Measurements from ENCODE around the gene CHRM4. TPM values are rescaled to one million over a fixed set of nuclear protein-coding genes. Genes with fewer than 3 reads are reported as not detected.

CHRM4 gene
- total RNA-seq, 1 experiment from 2014 or later: not detected

GRCh38 chr11:46366661-46367161 is 24.9 kb downstream of the CHRM4 start:
- no peaks in the 10 kb centered on the region for H3K27me3 Mint-ChIP-seq (ENCODE audit: unreplicated experiment)
- H3K36me3 Mint-ChIP-seq (ENCODE audit: insufficient read depth, unreplicated experiment): peaks cover 32% of the 10 kb centered on the region
- no TSS peak for BruUV-seq (replicated peaks)
- no peak for TF ChIP-seq CTCF (IDR thresholded peaks at IDR 0.05; ENCODE audit: unreplicated experiment)
- no peaks in the 10 kb centered on the region for H3K9me3 Mint-ChIP-seq (ENCODE audit: low read depth, unreplicated experiment)
- H3K4me3 Mint-ChIP-seq (ENCODE audit: low read depth, unreplicated experiment): no peak overlapping the region
- H3K4me1 Mint-ChIP-seq (ENCODE audit: low read depth, unreplicated experiment): peaks cover 28% of the 10 kb centered on the region
- intact Hi-C loops (cut with micrococcal nuclease; ENCODE audit: unreplicated experiment): no loop called here
- DNase-seq: no peak
- no peak overlapping the region for H3K27ac Mint-ChIP-seq (ENCODE audit: unreplicated experiment)
- CTCF ChIA-PET: interaction anchor here (0.9 kb wide), 1 partner anchor 15 kb away, joined by 3 read pairs; no protein-coding TSS in a partner anchor

- intact Hi-C loops (cut with micrococcal nuclease; ENCODE audit: unreplicated experiment): no loop called here
- no TSS peak for BruUV-seq (replicated peaks)
- Mint-ChIP-seq H3K36me3 (ENCODE audit: insufficient read depth, unreplicated experiment) (peaks cover 27% of the 10 kb centered on the region), H3K4me1 (ENCODE audit: low read depth, unreplicated experiment) (peaks cover 28% of the 10 kb centered on the region), H3K27ac (ENCODE audit: unreplicated experiment) (no peak overlapping the region), H3K27me3 (ENCODE audit: unreplicated experiment) (no peaks in the 10 kb centered on the region), H3K9me3 (ENCODE audit: low read depth, unreplicated experiment) (no peaks in the 10 kb centered on the region), H3K4me3 (ENCODE audit: low read depth, unreplicated experiment) (no peak overlapping the region)
- CTCF ChIA-PET: no interaction called here
- no peak for DNase-seq
- TF ChIP-seq CTCF (IDR thresholded peaks at IDR 0.05; ENCODE audit: unreplicated experiment): no peak
These were observed 25.3 kb downstream of the CHRM4 start for GRCh38 chr11:46366260-46366659.

DNA sequence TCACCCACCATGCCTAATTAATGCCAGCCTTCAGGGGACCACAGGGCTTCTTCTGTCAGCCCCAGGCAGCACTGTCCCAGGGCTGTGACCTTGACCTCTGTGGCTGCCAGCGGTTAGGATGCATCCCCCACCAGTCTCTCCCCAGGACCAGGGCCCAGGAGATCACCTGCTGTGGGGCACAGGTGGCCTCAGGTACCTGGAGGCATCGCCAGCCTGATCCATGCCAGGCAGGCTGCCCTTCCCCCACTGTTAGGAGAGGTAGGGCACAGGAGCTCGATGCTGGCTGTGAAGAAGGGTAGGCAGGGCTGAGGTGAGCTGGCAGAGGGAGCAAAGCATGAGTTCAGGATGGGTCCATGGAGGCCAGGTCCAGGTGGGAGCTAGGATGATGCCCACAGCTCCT is 26.8 kb downstream of the CHRM4 start:
- H3K4me1 Mint-ChIP-seq (ENCODE audit: low read depth, unreplicated experiment): peaks cover 28% of the 10 kb centered on the region
- no peak for DNase-seq
- no peaks in the 10 kb centered on the region for H3K27me3 Mint-ChIP-seq (ENCODE audit: unreplicated experiment)
- no peaks in the 10 kb centered on the region for H3K9me3 Mint-ChIP-seq (ENCODE audit: low read depth, unreplicated experiment)
- H3K4me3 Mint-ChIP-seq (ENCODE audit: low read depth, unreplicated experiment): no peak overlapping the region
- TF ChIP-seq CTCF (IDR thresholded peaks at IDR 0.05; ENCODE audit: unreplicated experiment): no peak
- intact Hi-C loops (cut with micrococcal nuclease; ENCODE audit: unreplicated experiment): loop anchor here (5.0 kb wide), 1 partner anchor 122 kb away; no protein-coding TSS in a partner anchor
- H3K36me3 Mint-ChIP-seq (ENCODE audit: insufficient read depth, unreplicated experiment): peaks cover 27% of the 10 kb centered on the region
- CTCF ChIA-PET: interaction anchor here (0.6 to 1.4 kb wide), 2 partner anchors 12 to 479 kb away, joined by 4 to 5 read pairs; no protein-coding TSS in a partner anchor
- H3K27ac Mint-ChIP-seq (ENCODE audit: unreplicated experiment): no peak overlapping the region
- no TSS peak for BruUV-seq (replicated peaks)

DNA sequence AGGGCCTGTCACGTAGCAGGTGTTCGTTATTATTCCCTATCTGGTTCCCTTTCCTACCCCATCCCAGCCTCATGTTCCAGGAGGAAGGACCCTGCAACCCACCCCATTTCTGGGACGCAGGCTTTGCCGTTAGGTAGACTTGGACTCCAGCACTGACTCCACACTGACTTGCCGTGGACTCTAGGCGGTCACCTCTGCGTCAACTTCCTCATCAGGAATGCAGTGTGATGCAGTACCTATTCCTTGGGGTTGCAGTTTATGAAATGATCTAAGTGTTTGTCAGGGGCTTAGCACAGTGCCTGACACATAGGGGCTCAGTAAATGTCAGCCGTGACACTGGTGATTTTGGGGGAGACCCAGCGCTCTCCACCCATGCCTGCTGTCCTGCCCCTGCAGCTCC is 27.5 kb downstream of the CHRM4 start:
- peak; percentile 19 for TF ChIP-seq CTCF (IDR thresholded peaks at IDR 0.05; ENCODE audit: unreplicated experiment)
- no peak for DNase-seq
- intact Hi-C loops (cut with micrococcal nuclease; ENCODE audit: unreplicated experiment): loop anchor here (5.0 kb wide), 1 partner anchor 122 kb away; no protein-coding TSS in a partner anchor
- H3K27me3 Mint-ChIP-seq (ENCODE audit: unreplicated experiment): no peaks in the 10 kb centered on the region
- CTCF ChIA-PET: interaction anchor here (1.0 to 2.2 kb wide), 4 partner anchors 12 to 28 kb away, joined by 3 to 8 read pairs (median 6); partner anchors contain the start of gene CHRM4
- BruUV-seq (replicated peaks): no TSS peak
- peaks cover 19% of the 10 kb centered on the region for H3K36me3 Mint-ChIP-seq (ENCODE audit: insufficient read depth, unreplicated experiment)
- H3K4me1 Mint-ChIP-seq (ENCODE audit: low read depth, unreplicated experiment): peaks cover 28% of the 10 kb centered on the region
- no peak overlapping the region for H3K4me3 Mint-ChIP-seq (ENCODE audit: low read depth, unreplicated experiment)
- H3K27ac Mint-ChIP-seq (ENCODE audit: unreplicated experiment): no peak overlapping the region
- no peaks in the 10 kb centered on the region for H3K9me3 Mint-ChIP-seq (ENCODE audit: low read depth, unreplicated experiment)
